Body of pancreas (tissue), 4 donors: ENCODE data around the gene SORL1.

Source experiments
- POLR2A ChIP-seq, 3 donors: fragments of 450-650 bp; IDR thresholded peaks; one replicate each; pipeline ENCODE4 v1.6.1; 2016; ENCODE audit warnings: antibody characterized with exemption in 3 of 3, mild to moderate bottlenecking in 2 of 3
- TF ChIP-seq, protein P1 (sequence below), 7 experiments: fragments of 450-650 bp in 4 of 7; fragments of 200-600 bp in 3 of 7; sonication (generic) in 3 of 7; IDR thresholded peaks; one replicate each; pipeline ENCODE4 v1.5.1; 2016 to 2019; ENCODE audit warnings: antibody characterized with exemption in 7 of 7

DNA sequence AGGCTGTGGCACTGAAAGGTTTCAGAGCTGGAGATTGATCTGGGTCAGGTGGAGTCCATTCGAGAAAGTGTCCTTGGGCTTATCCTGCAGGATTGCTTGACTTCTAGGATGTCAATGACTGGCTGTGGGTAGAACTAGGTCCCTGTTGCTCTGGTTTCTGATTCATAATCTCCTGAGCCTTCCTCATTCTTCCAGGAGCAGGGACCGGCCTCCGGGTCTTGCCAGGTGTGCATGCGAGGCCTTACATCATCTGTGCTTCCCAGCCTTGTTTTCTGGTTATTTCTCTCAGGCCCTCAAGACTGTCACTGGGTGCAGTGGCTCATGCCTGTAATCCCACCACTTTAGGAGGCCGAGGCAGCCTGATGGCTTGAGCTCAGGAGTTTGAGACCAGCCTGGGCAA lies 33.9 kb downstream of the SORL1 start:
- TF ChIP-seq, protein P1, sequence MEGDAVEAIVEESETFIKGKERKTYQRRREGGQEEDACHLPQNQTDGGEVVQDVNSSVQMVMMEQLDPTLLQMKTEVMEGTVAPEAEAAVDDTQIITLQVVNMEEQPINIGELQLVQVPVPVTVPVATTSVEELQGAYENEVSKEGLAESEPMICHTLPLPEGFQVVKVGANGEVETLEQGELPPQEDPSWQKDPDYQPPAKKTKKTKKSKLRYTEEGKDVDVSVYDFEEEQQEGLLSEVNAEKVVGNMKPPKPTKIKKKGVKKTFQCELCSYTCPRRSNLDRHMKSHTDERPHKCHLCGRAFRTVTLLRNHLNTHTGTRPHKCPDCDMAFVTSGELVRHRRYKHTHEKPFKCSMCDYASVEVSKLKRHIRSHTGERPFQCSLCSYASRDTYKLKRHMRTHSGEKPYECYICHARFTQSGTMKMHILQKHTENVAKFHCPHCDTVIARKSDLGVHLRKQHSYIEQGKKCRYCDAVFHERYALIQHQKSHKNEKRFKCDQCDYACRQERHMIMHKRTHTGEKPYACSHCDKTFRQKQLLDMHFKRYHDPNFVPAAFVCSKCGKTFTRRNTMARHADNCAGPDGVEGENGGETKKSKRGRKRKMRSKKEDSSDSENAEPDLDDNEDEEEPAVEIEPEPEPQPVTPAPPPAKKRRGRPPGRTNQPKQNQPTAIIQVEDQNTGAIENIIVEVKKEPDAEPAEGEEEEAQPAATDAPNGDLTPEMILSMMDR (IDR thresholded peaks at IDR 0.05) = no peak
- TF ChIP-seq POLR2A (IDR thresholded peaks at IDR 0.05) = no peak
